Esophagus muscularis mucosa (tissue), 4 donors: ENCODE data around the gene SLC38A2. TPM values are rescaled to one million over a fixed set of nuclear protein-coding genes. Genes with fewer than 3 reads are reported as not detected.

Experiments
- DNase-seq: peaks from one replicate; pipeline ENCODE4 v3.0.0-alpha.2; 2017; ENCODE audit errors: extremely low spot score
- H3K27ac ChIP-seq, 4 donors: fragments of 200-600 bp; sonication (generic); replicated peaks in 1 of 4; 1 replicate in 3 of 4; 2 replicates in 1 of 4; pipeline ENCODE4 v1.5.1; 2016 to 2019; ENCODE audit warnings: mild to moderate bottlenecking in 1 of 4
- H3K27me3 ChIP-seq, 4 donors: fragments of 200-600 bp; sonication (generic); one replicate each; pipeline versions ENCODE4 v1.5.1 to v1.6.0; 2016 to 2019
- H3K36me3 ChIP-seq, 4 donors: fragments of 200-600 bp; sonication (generic); one replicate each; pipeline ENCODE4 v1.5.1; 2016 to 2019
- H3K4me1 ChIP-seq, 4 donors: fragments of 200-600 bp; sonication (generic); one replicate each; pipeline ENCODE4 v1.5.1; 2016 to 2019
- H3K4me3 ChIP-seq, 4 donors: fragments of 200-600 bp; sonication (generic); 1 replicate in 2 of 4; 2 replicates in 2 of 4; pipeline ENCODE4 v1.5.1; 2016 to 2019; ENCODE audit warnings: mild to moderate bottlenecking in 4 of 4, moderate library complexity in 1 of 4
- H3K9me3 ChIP-seq, 4 donors: fragments of 200-600 bp; sonication (generic); 1 replicate in 3 of 4; 2 replicates in 1 of 4; pipeline ENCODE4 v1.5.1; 2016 to 2019
- CTCF ChIP-seq, 3 experiments: fragments of 200-600 bp in 2 of 3; fragments of 450-650 bp in 1 of 3; sonication (generic) in 2 of 3; IDR thresholded peaks; one replicate each; pipeline ENCODE4 v1.5.1; 2017 to 2019; ENCODE audit warnings: antibody characterized with exemption in 3 of 3, mild to moderate bottlenecking in 2 of 3, moderate library complexity in 1 of 3
- EP300 ChIP-seq: sonication (generic); formaldehyde crosslinking; IDR thresholded peaks from one replicate; pipeline ENCODE4 v1.6.1; 2017; ENCODE audit warnings: antibody characterized with exemption
- POLR2A ChIP-seq: fragments of 450-650 bp; IDR thresholded peaks from one replicate; pipeline ENCODE4 v1.6.1; 2017; ENCODE audit warnings: antibody characterized with exemption, moderate library complexity, mild to moderate bottlenecking, low read depth
- POLR2AphosphoS5 ChIP-seq, 2 donors: sonication (generic); formaldehyde crosslinking; IDR thresholded peaks; one replicate each; pipeline ENCODE4 v1.6.1; 2017; ENCODE audit warnings: antibody characterized with exemption in 2 of 2
- WGBS: methylation state at CpG from one replicate; pipeline ENCODE4 v1.1.5; 2018; 5-methylcytosine and 5-hydroxymethylcytosine counted together
- intact Hi-C: fragments of 100-400 bp; cut with DNase I; formaldehyde crosslinking; loops from one replicate; pipeline ENCODE4 v1.15.1; 2023
- total RNA-seq, 4 donors: library from RNA; depleted of rRNA; stranded (reverse); fragments of >200 nt; gene quantifications; one replicate each; pipeline versions ENCODE4 v1.1.0 to v1.2.1, GENCODE V29; 2016

Gene SLC38A2
- total RNA-seq, 4 donors from 2014 or later, result 177 to 241 (median 225) TPM

- Histone ChIP-seq H3K4me3 (no peak overlapping the region), H3K27me3 (no peaks in the 10 kb centered on the region), H3K4me1 (peaks cover 40 to 89% (median 81%) of the 10 kb centered on the region in 4 donors), H3K9me3 (no peaks in the 10 kb centered on the region), H3K36me3 (peaks cover 79 to 96% (median 94%) of the 10 kb centered on the region in 4 donors), H3K27ac (peak overlapping the region in 1 of 4 donors; percentile 21)
- WGBS, result 30% methylated on average over 2 of the region's 2 CpGs
- no peak for DNase-seq
- intact Hi-C loops, result loop anchor here (5.0 to 10.0 kb wide), 2 partner anchors 211 to 238 kb away; no protein-coding TSS in a partner anchor
- TF ChIP-seq POLR2AphosphoS5 (IDR thresholded peaks at IDR 0.05), result peak in 1 of 2 donors; percentile 5
- TF ChIP-seq EP300, result no peak
- TF ChIP-seq POLR2A, result no peak
- no peak for TF ChIP-seq CTCF (IDR thresholded peaks at IDR 0.05)
These were observed 9.5 kb downstream of the SLC38A2 start for GRCh38 chr12:46362895-46363581.

GRCh38 chr12:46361667-46362034 lies 10.9 kb downstream of the SLC38A2 start:
- H3K4me1 ChIP-seq, result peaks cover 39 to 75% (median 68%) of the 10 kb centered on the region in 4 donors
- no peak overlapping the region for H3K4me3 ChIP-seq
- H3K9me3 ChIP-seq, result no peaks in the 10 kb centered on the region
- peaks cover 66 to 83% (median 81%) of the 10 kb centered on the region in 4 donors for H3K36me3 ChIP-seq
- intact Hi-C loops, result loop anchor here (5.0 to 10.0 kb wide), 2 partner anchors 209 to 237 kb away; no protein-coding TSS in a partner anchor
- 68% methylated on average over 2 of the region's 2 CpGs for WGBS
- TF ChIP-seq POLR2A (no peak), POLR2AphosphoS5 (IDR thresholded peaks at IDR 0.05) (peak in 1 of 2 donors; percentile 8)
- H3K27me3 ChIP-seq, result no peaks in the 10 kb centered on the region
- no peak for DNase-seq
- H3K27ac ChIP-seq, result no peak overlapping the region

GRCh38 chr12:46360908-46361666 lies 11.5 kb downstream of the SLC38A2 start:
- H3K4me3 ChIP-seq, result no peak overlapping the region
- H3K4me1 ChIP-seq, result peaks cover 34 to 69% (median 62%) of the 10 kb centered on the region in 4 donors
- H3K27me3 ChIP-seq, result no peaks in the 10 kb centered on the region
- peaks cover 60 to 77% (median 76%) of the 10 kb centered on the region in 4 donors for H3K36me3 ChIP-seq
- no peak for DNase-seq
- H3K9me3 ChIP-seq, result no peaks in the 10 kb centered on the region
- intact Hi-C loops, result loop anchor here (5.0 to 10.0 kb wide), 2 partner anchors 209 to 236 kb away; no protein-coding TSS in a partner anchor
- H3K27ac ChIP-seq, result no peak overlapping the region
- WGBS, result 83% methylated on average over 2 of the region's 2 CpGs
- TF ChIP-seq CTCF (IDR thresholded peaks at IDR 0.05), result no peak
- TF ChIP-seq EP300, result no peak
- peak in 1 of 2 donors; percentile 19 for TF ChIP-seq POLR2AphosphoS5 (IDR thresholded peaks at IDR 0.05)
- no peak for TF ChIP-seq POLR2A

- H3K4me3 ChIP-seq, result no peak overlapping the region
- intact Hi-C loops, result loop anchor here (5.0 to 10.0 kb wide), 2 partner anchors 208 to 236 kb away; no protein-coding TSS in a partner anchor
- H3K36me3 ChIP-seq, result peaks cover 57 to 70% (median 69%) of the 10 kb centered on the region in 4 donors
- H3K27ac ChIP-seq, result no peak overlapping the region
- 85% methylated on average over 1 of the region's 1 CpG for WGBS
- DNase-seq, result no peak
- H3K9me3 ChIP-seq, result no peaks in the 10 kb centered on the region
- H3K27me3 ChIP-seq, result no peaks in the 10 kb centered on the region
- TF ChIP-seq EP300 (no peak), POLR2AphosphoS5 (IDR thresholded peaks at IDR 0.05) (no peak), CTCF (IDR thresholded peaks at IDR 0.05) (no peak), POLR2A (no peak)
- H3K4me1 ChIP-seq, result peaks cover 27 to 62% (median 55%) of the 10 kb centered on the region in 4 donors
These were observed 12.2 kb downstream of the SLC38A2 start for GRCh38 chr12:46360370-46360769.
